HG02571 (cell line): ENCODE data around the gene UBE2S.
A peak's percentile ranks its signal among the peaks of the same experiment; 100 is the strongest.
"Not testable (repeated sequence)": the region's sequence is repeated elsewhere in the genome, so short reads cannot be mapped to it uniquely, and the experiment has no call there.

Experiments
- ATAC-seq: cut with Tn5 transposase; IDR thresholded peaks from one replicate; pipeline ENCODE4 v1.9.1; 2021; ENCODE audit warnings: mild to moderate bottlenecking, moderate library complexity; ENCODE audit not compliant: unreplicated experiment

UBE2S gene

DNA sequence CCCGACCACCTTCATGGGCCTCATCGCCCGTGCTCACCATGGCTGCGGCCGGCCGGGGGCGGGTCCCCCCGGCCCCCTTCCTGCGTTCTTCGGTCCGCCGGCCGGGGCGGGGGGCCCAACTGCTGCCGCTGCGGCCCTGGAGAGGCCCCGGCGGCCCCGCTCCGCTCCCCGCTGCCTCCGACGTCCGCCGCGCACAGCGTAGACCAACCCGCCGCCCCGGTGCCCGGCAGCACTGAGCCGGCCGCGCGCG, at the start of gene UBE2S:
UBE2S (minus strand) TSS at position 239 of the 250 bp plus-strand sequence; CDS start at position 40, 199 bp downstream.
- ATAC-seq = peak; percentile 19

DNA sequence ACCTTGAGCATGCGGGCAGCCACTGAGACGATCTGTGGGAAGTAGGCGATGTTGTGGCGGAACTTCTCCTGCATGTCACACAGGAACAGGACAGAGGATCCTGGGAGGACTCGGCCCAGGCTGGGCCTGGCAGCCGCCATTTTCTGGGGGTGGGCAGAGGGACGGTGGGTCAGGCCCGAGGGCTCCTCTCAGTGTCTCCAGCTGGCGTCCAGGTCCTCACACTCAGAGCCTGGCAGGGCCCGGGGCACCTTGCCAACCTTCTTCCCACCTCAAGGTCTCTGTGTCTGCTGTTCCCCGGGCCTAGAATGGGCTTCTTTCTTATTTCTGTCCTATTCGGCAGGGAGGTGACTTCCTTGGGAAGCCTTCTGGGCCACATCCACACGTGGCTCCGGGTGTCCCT, 48.8 kb upstream of the UBE2S start:
- ATAC-seq = no peak

DNA sequence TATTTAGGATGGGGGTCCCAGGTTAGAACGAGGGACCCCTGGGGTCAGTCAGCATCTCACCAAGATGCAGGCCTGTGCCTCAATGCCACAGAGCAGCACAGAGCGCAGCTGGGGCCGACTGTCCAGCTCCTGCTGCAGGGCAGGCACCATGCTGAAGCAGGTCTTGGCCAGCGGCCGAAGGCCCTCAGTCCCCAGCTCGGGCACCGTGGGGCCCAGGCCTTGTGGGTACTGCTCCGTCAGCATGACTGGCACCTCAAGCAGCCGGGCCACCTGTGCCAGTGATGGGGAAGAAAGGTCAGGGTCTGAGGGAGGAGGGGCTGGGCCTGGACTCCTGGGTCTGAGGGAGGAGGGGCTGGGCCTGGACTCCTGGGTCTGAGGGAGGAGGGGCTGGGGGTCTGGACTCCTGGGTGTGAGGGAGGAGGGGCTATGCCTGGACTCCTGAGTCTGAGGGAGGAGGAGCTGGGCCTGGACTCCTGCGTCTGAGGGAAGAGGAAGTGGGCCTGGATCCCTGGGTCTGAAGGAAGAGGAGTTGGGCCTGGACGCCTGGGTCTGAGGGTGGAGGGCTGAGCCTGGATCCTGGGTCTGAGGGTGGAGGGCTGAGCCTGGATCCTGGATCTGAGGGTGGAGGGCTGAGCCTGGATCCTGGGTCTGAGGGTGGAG, 48.1 kb upstream of the UBE2S start:
- no peak for ATAC-seq

DNA sequence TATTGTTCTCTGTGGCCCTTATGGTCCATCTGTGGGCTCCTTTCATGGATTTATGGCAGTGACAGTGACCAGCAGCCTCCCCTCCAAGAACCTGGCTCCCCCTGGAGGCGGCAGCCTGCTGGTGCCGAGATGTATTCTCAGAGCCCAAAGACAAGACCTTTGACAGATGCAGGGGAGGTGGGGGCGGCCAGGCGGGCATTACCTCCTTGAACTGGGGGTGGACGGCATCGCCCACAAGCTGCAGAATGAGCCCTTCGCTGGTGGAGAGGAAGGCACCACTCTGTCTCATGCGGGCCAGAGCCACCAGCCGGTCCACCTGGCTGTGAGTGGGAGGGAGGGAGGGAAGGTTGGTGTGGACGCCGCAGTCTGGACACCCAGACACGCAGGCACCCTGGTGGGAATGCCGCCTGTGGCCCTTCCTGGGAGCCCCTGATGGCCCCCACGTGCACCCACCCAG, 47.2 kb upstream of the UBE2S start:
- no peak for ATAC-seq

DNA sequence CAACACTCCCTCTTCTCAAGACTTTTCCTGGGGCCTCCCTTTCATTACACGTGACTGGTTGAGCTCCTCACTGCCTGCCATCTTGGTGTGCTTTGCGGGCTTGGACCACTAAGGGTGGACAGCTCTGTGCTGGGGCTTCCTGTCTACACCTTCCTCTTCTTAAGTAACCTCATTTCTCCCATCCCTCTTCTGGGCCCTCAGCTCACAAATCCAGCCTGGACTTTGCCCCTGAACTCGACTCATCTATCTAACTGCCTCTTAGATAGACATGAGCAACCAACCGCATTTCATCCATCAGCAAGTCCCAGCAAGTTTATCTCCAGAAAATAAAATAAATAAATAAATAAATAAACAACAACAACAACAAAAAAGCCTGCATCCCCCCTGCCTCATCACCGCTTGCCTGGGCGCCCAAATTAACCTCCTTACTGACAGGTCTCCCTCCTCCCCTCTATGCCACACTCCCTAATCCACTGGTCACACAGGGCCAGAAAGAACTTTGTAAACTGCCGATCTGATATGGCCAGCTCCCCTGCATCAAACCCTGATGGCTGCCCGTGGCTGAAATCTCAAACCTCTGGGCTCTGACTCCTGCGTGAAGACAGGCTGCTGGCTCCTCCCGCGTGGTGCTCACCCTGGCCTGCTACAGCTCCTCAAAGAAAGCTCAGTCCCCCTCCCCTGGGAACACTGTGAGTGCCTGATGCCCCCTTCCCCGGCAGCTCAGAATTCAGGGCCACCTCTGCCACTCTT, 46.1 kb upstream of the UBE2S start:
- no peak for ATAC-seq

DNA sequence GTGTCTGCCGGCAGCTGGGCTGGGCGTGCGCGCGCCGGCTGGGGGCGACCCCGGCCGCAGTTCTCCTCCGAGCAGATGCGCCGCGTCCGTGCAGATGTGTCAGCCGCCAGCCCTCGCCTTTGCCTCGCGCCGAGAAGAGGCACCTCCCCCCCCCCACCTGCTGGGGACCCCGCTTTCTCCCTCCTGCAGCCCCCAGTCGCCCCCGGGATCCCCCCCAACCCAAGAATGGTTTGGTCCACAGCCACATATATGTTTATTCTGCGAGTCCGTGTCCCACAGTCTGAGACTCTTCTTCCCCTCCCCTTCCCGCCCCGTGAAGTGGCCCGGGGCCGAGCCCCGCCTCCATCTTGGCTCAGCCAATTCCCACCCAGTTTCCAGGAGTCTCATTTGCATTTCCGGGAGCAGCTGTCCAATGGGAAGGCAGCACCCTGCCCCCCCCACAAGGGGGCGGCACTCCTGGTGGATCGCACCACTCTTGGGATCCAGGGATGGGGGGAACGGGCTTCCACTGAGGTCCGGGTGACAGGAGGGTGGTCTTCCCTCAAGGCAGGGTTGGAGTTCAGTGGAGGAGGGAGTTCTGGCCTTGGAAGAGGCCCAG, 45.3 kb upstream of the UBE2S start:
- no peak for ATAC-seq

DNA sequence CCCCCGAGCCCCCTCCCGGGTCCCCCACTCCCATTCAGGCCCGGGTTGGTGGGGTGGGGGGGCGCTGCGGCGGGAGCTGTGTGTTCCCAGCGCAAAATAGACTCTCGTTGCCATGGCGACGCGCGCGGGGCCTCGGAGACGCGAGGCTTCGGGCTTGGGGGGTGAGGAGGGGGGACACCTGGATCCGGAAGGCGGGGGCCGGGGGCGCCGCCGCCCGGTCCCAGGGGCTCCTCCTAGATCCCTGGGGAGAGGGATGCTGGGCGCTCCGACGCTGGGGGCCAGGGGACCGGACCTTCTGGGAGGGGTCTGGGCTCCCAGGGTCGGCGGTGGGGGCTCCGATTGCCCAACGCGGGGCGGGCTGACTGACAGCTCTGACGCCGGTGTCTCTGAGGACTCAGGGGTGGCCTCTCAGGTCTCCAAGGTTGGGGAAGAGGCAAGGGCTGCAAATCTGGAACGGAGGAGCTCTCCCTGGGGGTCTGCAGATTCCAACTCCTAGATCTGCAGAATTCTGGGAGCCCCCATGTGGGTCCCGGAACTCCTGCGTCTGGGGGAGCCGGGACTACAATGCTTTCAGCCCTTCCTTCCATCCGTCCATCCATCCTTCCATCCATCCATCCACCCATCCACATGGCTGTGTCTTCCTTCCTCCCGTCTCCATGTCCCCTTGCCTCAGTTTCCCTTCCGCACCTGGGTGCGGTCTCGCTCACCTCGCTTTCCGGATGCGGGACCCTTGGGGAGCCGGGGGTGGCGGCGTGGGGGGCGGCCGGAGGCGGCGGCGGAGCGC, 44.6 kb upstream of the UBE2S start:
- no peak for ATAC-seq

DNA sequence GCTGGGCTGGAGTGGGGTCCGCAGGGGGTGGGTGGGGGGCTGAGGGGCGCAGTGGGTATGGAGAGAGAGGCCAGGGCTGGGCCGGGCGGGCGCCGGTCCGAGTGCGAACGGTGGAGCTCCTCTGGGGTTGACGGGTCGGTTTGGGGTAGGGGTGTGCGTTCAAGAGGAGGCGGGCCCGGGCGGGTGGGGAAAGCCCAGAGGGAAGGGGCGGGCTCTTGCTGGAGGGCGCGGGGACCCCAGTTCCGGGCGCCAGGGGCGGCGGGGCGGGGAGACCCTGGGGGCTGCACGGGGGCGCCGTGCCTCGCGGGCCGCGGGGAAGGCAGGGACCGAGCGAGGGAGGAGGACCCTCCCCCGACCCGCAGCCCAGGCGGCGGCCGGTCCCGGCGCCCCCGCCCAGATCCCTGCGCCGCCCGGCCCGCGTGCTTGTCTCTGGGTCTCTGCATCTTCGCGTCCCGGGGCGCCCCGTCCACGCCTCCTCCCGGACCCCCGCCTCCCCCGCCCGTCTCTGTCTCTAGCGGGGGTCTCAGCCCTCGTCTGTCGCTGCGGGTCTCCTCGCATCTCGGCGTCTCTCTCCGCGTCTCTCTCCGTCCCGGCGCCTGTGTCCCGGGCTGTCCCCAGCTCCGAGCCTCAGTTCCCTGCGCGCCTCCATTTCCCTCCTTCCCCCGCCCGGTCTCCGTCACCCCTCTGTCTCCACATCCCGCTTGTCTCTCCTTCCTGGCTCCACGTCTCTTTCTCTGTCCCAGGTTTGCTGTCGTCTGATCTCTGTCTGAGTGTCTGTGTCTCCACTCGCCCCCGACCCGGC, 43.8 kb upstream of the UBE2S start:
- no peak for ATAC-seq

DNA sequence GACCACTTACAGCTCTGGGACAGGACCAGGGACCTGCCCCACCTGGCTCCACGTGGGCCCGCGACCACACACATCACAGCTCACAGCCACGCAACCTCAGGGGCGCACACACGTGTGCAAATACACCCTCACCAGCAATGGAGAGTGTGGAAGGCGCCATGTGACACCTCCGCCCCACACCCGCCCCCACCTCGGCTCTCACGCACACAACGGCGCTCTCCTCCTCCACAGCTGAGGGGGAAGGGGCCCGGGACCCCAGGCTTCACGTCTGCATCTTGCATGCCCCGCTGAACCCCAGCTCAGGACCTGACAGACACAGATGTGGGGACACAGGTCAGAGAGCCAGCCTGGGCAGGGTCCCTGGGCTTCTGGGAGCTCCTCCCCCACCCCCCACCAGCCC, 41.9 kb upstream of the UBE2S start:
- no peak for ATAC-seq

DNA sequence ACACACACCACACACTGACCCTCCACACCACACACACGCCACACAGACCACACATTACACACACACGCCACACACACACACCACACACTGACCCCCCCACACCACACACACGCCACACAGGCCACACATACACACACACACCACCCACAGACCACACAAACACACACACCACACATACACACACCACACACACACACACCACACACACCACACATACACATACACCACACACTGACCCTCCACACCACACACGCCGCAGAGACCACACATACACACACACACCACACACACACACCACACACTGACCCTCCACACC, 40.5 kb upstream of the UBE2S start:
- not testable (repeated sequence) for ATAC-seq

DNA sequence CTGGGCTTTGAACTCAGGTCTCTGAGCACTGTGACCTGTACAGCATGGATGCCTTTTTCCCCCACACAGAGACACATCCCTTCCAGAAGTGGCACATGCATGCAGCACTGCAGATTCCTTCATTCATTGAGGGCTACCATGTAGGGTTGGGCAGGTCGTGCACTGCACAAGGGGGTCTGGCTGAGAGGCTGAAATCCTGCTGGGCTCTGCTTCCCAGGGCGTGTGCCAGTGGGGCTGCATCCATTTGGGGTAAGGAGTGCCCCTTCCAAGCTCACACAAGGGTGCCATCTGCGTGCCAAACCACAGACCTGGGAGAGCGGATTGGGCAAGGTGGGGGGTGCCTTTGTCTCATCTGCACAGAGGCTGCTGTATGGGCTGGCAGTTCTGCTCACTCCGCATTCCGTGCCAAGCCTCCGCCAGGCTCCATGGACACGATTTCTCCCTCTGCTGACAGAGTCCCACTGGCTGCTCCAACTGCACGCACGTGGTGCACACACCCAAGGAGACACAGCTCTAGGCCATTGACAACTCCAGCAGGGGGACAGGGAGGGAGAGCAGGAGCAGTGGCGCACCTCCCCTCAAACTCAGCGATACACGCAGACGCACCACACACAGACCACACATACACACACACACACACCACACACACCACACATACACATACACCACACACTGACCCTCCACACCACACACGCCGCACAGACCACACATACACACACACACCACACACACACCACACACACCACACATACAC, 40.0 kb upstream of the UBE2S start:
- no peak for ATAC-seq

DNA sequence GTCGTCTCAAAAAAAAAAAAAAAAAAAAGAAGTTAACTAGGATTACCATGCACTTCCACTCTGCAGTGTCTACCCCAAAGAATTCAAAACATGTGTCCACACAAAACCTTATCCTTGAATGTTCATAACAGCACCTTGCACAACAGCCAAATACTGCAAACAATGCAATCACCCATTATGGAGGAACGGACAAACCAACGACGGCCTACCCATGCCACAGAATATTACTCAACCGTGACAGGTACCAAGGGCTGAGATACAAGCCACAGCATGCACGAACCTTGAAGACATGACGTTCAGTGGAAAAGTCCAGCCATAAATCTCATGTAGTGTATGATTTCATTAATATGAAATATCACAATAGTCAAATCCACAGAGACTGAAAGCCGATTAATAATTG, 38.5 kb upstream of the UBE2S start:
- no peak for ATAC-seq

DNA sequence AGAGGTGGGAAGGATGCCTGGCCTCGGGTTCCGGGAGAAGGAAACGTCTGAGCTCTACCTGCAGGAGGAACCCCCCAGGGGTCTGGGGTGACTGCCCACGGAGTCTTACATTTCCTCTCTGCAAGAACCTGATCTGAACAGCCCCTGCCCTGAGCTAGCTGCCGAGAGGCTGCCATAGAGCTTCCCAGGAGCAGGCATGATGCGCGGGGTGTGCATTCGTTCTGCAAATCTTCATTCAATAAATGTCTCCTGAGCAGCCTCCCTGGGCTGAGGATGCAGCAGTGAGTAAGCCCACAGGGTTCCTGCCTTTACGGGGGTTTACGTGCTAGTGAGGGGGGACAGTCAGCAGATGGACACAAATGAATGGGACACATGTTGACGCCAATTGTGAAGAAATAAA, 37.1 kb upstream of the UBE2S start:
- ATAC-seq = no peak

DNA sequence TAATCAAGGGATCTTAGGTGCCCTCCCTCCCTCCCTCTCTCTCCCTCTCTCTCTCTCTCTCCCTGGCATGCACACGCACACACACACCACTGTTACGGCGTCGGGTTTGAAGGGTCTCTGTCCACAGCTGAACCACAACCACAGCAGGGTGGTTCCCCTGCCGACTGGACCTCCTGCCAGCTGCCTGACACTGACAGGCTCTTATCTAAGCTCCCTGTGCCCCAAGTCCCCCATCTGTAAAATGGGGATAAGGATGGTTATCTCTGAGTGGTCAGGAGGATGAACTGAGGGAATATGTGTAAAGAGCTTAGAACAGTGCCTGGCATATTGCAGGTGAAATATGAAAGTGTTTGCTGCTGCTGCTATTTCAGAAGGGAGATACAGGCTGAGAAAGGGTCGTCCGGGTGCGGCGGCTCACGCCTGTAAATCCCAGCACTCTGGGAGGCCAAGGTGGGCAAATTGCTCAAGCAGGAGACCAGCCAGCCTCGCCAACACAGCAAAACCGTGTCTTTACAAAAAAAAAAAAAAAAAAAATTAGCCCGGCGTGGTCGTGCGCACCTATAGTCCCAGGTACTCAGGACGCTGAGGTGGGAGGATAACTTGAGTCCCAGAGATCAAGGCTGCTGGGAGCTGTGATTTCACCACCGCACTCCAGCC, 36.4 kb upstream of the UBE2S start:
- ATAC-seq = no peak

DNA sequence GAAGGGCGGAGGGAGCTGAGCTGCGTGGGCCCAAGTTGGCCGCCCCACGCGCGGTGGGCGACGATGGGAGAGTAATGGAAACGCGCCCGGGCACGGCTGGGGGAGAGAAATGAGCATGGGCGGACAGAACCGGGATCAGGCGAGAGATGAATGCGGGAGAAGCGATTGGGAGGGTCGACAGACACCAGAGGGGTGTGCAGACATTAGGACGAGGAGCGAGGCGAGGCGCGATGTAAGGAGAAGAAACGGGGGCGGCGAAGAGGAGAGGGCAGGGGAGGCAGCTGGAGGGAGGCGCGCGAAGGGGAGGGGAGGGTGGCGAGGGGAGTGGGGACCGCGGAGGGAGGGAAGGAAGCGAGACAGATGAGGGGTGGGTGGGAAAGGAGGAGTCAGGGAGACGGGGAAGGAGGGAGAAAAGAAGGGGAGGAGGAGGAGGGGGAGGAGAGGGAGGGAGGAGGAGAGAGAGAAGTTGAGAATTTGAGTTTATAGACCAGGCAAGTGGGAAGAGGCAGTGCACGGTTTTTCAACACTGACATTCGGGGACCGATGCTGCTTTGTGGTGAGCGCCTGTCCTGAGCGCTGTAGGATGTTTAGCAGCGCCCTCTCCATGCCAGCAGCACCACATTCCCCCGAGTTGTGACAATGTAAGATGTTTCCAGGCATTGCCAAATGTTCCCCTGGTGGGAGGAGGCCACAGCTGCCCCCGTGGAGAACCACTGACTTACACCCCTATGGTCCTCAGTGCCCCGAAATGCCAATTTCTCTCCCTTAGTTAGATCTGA, 35.6 kb upstream of the UBE2S start, which contains the start of gene SHISA7:
SHISA7 (minus strand) TSS at position 256 of the 779 bp plus-strand sequence. CDS start 437 bp downstream, outside the sequence.
- ATAC-seq = no peak

DNA sequence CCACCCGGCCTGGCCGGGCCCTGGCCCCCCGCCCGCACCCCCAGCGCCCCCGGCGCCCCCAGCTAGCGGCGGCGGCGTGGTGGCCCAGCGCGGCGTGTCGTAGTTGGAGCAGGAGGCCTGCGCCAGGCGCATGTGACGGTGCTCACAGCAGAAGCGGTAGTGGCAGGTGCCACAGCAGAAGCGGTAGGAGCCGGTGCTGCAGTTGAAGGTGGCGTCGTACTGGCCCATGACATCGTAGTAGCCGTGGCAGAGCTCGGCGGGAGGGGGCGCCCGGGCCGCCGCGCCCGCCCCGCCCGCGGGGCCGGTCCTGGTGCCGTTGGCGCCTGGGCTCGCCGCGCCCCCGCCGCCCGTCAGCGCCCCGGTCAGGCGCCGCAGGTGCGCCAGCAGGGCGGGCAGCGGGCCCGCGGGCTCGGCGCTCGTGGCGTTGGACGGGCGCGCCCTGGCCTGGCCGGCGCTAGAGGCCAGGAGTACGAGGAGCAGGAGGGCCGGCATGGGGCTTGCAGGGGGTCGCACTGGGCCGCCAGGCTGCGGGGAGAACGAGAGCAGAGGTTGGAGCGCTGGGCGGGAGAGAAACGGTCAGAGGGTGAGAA, 34.9 kb upstream of the UBE2S start:
- ATAC-seq = no peak

DNA sequence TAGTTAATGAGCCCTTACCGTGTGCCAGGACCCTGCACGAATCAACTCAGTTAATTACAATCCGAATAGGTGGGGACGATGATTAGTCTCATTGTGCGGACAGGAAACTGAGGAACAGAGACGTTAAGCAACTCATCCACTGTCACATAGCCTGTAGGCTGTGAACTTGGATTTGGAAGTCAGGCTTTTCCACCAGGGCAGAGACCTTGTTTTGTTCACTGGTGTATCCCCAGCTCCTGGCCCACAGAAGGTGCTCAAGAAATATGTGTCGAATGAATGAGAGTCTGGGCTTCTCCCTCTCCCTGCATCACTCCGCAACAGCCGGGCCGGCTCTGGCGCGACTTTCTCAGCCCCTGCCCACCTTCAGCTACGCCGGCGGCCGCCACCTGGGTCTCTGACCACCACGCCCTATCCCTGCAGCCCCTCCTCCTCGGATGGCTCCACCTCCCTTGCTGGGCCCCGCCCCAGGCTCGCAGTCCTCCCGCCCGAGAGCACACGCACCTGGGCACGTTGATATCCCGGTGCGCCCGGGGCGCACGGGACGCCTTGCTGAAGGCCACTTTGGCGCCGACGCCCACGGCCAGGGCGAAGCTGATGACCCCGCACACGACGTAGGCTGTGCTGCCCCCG, 34.2 kb upstream of the UBE2S start:
- no peak for ATAC-seq

DNA sequence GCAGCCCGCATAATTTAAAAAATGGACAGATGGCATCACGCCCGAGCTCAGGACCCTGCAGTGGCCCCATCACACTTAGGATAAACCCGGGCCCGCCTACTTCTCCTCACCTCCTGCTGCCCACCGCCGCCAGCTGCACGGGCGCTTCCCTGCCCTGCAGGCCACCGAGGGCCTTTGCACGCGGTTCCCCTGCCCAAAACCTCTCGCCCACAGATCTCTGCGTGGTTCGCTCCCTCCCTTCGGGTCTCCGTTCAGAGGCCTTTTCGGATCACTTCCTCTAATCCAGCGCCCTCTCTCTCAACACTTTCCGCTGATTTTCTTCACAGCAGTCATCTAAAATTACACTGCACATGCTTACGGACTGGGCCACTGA, 33.7 kb upstream of the UBE2S start:
- no peak for ATAC-seq
